AML-193 (cell line): ENCODE results near the gene POLR1B.
"Not testable (repeated sequence)": the region's sequence is repeated elsewhere in the genome, so short reads cannot be mapped to it uniquely, and the experiment has no call there.

Experiments
- DNase-seq, 2 experiments: peaks; one replicate each; lab custom pipeline; 2025; lab: John Stamatoyannopoulos, UW

Gene POLR1B, protein sequence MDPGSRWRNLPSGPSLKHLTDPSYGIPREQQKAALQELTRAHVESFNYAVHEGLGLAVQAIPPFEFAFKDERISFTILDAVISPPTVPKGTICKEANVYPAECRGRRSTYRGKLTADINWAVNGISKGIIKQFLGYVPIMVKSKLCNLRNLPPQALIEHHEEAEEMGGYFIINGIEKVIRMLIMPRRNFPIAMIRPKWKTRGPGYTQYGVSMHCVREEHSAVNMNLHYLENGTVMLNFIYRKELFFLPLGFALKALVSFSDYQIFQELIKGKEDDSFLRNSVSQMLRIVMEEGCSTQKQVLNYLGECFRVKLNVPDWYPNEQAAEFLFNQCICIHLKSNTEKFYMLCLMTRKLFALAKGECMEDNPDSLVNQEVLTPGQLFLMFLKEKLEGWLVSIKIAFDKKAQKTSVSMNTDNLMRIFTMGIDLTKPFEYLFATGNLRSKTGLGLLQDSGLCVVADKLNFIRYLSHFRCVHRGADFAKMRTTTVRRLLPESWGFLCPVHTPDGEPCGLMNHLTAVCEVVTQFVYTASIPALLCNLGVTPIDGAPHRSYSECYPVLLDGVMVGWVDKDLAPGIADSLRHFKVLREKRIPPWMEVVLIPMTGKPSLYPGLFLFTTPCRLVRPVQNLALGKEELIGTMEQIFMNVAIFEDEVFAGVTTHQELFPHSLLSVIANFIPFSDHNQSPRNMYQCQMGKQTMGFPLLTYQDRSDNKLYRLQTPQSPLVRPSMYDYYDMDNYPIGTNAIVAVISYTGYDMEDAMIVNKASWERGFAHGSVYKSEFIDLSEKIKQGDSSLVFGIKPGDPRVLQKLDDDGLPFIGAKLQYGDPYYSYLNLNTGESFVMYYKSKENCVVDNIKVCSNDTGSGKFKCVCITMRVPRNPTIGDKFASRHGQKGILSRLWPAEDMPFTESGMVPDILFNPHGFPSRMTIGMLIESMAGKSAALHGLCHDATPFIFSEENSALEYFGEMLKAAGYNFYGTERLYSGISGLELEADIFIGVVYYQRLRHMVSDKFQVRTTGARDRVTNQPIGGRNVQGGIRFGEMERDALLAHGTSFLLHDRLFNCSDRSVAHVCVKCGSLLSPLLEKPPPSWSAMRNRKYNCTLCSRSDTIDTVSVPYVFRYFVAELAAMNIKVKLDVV

DNA sequence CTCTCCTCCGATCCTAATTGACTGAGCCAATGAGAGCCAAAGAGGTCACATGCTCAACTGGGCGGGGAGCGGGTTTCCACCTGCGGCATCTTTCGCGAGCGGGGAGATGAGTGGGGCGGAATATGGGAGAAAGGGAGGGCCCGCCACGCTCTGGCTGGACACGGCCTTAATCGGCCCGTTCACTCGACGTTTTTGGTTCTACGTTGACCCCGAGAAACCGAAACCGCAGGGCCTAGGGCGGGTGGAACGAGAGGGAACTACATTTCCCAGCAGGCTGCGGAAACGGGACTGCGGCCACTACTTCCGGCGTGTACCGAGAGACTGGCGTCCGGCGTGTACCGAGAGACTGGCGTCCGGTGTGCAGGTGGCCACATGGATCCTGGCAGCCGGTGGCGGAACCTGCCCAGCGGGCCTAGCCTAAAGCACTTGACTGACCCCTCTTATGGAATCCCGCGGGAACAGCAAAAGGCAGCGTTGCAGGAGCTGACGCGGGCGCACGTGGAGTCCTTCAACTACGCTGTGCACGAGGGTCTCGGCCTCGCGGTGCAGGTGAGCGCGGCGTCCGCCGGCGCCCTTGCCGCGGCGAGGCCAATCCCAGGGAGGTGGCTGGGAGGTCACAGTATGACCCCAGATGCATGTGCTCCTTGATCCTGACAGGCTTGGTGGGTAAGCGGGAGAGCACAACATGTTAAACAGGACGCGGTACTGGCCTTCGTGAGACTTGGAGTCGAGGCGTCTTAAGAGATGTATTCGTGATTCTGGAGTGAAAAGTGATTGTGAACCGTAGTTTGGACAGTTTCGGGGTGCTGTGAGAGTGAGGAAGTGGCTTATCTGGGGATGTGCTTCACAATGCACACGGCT lies at the start of gene POLR1B:
Gene POLR1B, plus strand, starts transcription at position 343 of the 861 bp plus-strand sequence. Its CDS starts 30 bp downstream, at position 373.
- DNase-seq, result peak; percentile 76 to 82

DNA sequence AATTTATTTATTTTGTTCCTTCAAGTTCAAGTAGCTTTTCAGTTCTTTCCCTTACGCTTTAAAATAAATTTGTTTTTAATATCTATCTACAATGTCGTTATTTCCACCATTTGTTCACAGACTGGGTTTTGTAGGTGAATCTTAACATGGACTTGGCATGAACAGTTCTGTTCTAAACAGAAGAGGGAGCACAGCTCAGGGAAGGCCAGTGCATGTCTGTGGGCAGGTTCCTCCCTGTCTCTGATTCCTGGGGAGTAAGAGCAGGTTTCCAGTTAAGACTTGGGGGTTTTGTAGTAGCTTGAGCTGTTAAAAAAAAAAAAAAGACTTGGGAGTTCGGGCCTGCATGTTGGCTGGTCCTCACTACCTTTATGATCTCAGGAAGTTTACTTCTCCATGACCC lies 49.2 kb upstream of the POLR1B start:
- DNase-seq, result no peak

- DNase-seq, result no peak
Observed at GRCh38 chr2:112493858-112494648, 48.2 kb upstream of the POLR1B start.

DNA sequence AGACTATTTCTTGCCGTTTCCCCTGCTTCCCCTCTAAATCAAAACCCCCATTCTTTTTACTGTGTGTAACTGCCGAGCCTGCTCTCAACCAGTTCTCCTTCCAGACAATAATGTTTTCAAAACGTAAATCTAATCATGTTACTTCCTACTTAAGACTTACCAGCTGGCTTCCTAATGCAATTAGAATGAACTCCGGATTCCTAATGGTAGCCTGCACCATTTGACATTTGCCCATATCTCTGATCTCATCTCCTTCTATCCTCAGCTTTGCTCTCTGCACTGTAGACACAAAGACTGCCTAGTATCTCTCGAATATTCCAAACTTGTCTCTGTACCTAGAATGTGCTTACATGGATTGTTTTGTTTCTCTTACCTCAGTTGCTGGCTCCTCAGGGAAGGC lies 47.4 kb upstream of the POLR1B start:
- no peak for DNase-seq

GRCh38 chr2:112495878-112496277 lies 46.4 kb upstream of the POLR1B start:
- DNase-seq, result not testable (repeated sequence)

DNA sequence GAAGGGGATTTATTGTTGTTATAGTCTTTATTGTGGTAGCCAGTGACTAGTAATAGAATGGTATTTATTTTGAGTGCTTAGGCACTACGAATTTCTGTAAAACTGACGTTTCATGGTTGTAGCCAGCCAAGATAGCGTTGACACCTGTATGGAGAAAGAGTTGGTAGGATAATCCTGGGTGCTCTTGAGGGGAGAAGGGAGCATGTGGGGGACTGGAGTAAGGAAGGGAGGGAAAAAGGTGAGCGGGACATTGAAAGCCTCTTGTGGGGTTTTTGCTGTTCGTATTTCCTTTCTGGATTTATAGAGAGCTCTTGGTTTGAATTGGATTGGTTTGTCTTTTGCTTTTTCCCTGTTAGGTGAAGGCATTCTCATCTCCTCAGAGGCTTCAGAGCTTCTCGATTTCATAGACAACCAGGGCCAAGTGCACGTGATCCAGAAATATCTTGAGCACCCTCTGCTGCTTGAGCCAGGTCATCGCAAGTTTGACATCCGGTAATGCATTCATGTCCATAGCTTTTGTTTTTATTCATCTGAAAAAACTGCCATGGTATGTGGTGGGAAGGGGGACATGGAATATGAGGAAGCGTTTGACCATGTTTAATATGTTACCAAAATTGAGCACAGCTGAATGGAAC lies 41.3 kb upstream of the POLR1B start:
- DNase-seq, result peak; percentile 30 to 43

DNA sequence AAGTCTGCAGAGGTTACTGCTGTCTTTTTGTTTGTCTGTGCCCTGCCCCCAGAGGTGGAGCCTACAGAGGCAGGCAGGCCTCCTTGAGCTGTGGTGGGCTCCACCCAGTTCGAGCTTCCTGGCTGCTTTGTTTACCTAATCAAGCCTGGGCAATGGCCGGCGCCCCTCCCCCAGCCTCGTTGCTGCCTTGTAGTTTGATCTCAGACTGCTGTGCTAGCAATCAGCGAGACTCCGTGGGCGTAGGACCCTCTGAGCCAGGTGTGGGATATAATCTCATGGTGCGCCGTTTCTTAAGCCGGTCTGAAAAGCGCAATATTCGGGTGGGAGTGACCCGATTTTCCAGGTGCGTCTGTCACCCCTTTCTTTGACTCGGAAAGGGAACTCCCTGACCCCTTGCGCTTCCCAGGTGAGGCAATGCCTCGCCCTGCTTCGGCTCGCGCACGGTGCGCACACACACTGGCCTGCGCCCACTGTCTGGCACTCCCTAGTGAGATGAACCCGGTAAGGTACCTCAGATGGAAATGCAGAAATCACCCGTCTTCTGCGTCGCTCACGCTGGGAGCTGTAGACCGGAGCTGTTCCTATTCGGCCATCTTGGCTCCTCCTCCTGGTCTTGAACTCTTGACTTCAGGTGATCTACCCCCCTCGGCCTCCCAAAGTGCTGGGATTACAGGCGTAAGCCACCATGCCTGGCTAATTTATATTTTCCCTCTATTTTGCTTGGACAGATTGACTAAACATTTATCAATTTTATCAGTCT lies 32.8 kb upstream of the POLR1B start:
- not testable (repeated sequence) for DNase-seq

GRCh38 chr2:112516801-112517200 lies 25.5 kb upstream of the POLR1B start:
- DNase-seq, result no peak

DNA sequence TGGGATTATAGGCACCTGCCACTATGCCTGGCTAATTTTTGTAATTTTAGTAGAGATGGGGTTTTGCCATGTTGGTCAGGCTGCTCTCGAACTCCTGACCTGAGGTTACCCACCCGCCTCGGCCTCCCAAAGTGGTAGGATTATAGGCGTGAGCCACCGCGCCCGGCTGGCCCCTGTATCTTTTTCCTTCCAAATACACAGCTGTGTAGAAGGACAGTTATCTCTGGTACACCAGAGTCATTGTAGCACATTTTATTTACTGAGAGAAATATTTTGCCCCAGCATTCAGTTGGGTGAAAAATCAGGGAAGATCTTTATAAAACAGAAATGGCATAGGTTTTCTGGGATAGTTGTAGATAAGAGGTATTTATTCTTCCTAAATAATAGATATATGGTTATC lies 23.5 kb upstream of the POLR1B start:
- no peak for DNase-seq

DNA sequence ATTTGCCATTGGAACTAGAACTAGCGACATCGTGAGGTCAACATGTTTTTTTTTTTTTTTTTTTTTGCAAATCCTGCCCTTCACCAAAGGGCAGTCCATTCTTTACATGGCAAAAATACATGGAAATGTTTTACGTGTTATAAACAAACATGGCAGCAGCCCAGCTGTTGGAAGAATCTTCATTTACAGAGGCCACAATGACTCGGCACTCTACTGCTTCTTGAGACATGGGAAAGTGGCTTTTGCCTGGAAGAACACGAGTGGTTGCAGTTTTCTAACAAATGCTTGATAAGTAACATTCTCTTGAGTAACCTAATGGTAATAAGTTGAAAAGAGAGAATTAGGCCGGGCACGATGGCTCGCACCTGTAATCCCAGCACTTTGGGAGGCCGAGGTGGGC lies 22.8 kb upstream of the POLR1B start:
- DNase-seq, result no peak

DNA sequence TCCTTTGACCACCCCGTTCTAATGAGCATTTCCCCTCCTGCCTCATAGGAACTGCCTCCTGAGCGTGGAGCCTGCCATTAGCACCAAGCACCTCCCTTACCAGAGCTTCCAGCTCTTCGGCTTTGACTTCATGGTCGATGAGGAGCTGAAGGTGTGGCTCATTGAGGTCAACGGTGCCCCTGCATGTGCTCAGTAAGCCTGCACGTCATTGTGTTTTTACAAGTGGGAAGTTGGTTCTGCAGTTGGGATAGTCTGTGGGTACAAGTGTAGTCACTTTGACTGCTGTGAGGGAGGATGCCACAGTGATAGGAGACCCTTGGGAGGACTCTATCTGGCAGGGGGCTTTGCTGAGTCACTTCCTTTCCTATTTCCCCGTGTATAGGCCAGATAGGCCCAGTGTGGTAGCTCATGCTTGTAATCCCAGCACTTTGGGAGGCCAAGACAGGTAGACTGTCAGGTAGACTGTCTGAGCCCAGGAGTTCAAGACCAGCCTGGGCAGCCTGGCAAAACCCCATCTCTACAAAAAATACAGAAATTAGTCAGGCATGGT lies 22.0 kb upstream of the POLR1B start:
- no peak for DNase-seq

DNA sequence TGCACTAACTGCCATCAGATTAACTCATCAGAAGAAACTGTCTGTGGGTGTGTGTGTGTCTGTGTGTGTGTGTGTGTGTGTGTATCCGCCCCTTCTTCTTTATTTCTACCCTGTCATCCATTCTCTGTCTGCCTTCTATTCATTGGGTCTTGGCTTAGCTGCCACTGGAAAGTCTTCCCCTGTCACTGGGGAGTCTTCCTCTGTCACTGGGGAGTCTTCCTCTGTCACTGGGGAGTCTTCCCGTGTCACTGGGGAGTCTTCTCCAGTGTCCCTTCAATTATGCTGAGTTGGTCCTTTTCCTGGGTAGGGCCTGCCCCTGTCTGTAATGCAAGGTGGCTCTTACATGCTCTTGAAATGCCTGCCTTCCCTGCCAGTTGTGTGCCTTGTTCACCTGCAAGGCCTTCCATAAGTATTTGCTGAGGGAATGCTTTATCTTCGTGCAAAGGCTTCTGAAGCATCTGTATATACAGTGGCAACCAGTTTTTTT lies 18.9 kb upstream of the POLR1B start:
- DNase-seq, result no peak

DNA sequence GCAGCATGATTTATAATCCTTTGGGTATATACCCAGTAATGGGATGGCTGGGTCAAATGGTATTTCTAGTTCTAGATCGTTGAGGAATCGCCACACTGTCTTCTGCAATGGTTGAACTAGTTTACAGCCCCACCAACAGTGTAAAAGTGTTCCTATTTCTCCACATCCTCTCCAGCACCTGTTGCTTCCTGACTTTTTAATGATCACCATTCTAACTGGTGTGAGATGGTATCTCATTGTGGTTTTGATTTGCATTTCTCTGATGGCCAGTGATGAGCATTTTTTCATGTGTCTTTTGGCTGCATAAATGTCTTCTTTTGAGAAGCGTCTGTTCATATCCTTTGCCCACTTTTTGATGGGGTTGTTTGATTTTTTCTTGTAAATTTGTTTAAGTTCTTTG lies 18.0 kb upstream of the POLR1B start:
- DNase-seq, result not testable (repeated sequence)

DNA sequence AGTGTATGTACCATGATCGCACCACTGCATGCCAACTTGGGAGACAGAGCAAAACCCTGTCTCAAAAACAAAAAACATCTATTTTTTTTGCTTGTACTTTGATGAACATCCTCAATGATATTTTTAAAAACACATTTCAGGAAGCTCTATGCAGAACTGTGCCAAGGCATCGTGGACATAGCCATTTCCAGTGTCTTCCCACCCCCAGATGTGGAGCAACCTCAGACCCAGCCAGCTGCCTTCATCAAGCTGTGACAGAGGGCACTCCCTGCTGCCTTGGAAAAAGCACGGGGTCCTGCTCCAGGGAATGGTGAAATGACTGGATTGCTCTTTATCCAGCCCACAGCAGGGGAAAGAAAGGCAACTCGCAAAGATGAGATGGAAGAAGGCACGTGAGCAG lies 13.7 kb upstream of the POLR1B start:
- no peak for DNase-seq

- DNase-seq, result no peak
Observed at GRCh38 chr2:112529757-112530156, 12.5 kb upstream of the POLR1B start.

DNA sequence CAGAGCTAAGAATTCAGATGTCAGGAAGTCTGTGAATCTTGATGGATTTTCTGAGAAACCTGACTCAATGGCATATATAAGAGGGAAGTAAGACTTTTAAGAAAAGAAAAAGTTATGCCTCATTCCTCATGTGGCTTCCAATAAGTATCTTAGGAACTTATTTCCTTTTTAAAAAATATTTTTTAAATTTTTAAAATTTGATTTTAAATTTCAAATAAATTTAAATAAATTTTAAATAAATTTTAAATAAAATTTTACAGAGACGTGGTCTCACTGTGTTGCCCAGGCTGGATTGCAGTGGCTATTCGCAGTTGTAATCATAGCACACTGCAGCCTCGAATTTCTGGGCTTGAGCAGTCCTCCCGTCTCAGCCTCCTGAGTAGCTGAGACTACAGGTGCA lies 11.5 kb upstream of the POLR1B start:
- DNase-seq, result no peak

DNA sequence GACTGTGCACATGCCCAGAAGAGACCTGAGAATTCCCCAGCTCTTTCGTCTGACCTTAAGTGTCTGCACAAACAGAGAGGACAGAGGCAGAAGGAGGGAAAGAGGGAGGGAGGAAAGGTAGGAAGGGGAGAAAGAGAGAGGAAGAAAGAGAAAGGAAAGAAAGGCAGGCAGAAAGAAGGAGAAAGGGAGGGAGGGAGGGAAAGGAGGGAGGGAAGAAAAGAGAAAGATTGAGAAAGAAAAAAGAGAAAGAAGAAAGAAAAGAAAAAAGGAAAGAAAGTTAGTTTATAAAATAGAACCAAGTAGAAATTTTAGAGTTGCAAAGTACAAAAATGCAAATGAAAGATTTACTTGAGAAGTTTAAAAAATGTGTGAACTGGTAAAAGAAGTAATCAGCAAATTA lies 7.4 kb upstream of the POLR1B start:
- no peak for DNase-seq

DNA sequence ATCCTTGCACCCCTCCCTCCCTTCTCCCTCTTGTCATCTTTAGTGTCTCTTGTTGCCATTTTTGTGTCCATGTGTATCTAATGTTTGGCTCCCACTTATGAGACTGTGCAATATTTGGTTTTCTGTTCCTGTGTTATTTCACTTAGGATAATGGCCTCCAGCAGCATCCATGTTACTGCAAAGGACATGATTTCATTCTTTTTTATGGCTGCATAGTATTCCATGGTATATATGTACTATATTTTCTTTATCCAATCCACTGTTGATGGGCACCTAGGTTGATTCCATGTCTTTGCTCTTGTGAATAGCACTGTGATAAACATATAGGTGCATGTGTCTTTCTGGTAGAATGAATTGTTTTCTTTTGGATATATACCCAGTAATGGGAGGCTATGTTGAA lies 5.6 kb upstream of the POLR1B start:
- DNase-seq, result not testable (repeated sequence)

GRCh38 chr2:112539306-112539705 lies 3.0 kb upstream of the POLR1B start:
- no peak for DNase-seq
